Fibroblast of lung (primary cell): ENCODE measurements around the gene SH3GL3.

Source experiments
- EZH2 ChIP-seq: IDR thresholded peaks from 2 replicates; pipeline ENCODE4 v1.5.1; 2012; ENCODE audit warnings: low read length, control low read depth, mild to moderate bottlenecking; ENCODE audit errors: missing control alignments
- TF ChIP-seq, protein P1 (sequence below), 2 donors: IDR thresholded peaks in 1 of 2; conservative IDR thresholded peaks in 1 of 2; 1 replicate in 1 of 2; 2 replicates in 1 of 2; pipeline ENCODE4 v1.5.1; 2011 to 2012; ENCODE audit warnings: low read length in 2 of 2, control low read depth in 1 of 2, inconsistent platforms in 1 of 2, low read depth in 1 of 2, mild to moderate bottlenecking in 1 of 2

DNA sequence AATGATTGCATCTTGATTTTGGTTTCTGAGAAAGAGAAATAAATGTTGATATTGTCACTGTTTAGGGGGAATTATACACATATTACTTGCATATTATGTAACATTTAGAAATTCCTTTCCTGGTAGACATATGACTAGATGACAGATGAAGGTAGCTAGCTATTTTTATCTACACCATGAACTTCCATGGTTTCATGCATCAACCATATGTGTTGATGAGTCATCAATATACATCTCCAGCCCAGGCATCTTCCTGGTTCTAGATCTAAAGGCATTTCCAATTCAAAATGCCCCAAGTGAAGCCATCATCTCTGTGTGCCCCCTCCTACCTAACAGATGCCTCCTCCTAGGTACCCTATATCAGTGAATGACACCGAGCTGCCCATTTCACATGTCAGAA, 197.3 kb downstream of the SH3GL3 start:
- TF ChIP-seq, protein P1, sequence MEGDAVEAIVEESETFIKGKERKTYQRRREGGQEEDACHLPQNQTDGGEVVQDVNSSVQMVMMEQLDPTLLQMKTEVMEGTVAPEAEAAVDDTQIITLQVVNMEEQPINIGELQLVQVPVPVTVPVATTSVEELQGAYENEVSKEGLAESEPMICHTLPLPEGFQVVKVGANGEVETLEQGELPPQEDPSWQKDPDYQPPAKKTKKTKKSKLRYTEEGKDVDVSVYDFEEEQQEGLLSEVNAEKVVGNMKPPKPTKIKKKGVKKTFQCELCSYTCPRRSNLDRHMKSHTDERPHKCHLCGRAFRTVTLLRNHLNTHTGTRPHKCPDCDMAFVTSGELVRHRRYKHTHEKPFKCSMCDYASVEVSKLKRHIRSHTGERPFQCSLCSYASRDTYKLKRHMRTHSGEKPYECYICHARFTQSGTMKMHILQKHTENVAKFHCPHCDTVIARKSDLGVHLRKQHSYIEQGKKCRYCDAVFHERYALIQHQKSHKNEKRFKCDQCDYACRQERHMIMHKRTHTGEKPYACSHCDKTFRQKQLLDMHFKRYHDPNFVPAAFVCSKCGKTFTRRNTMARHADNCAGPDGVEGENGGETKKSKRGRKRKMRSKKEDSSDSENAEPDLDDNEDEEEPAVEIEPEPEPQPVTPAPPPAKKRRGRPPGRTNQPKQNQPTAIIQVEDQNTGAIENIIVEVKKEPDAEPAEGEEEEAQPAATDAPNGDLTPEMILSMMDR (conservative IDR thresholded peaks at IDR 0.05 in 1 of 2, IDR thresholded peaks at IDR 0.05 in 1 of 2; ENCODE audit: low read depth in 1 of 2, low read length in 2 of 2): no peak
- no peak for TF ChIP-seq EZH2
